Tibial nerve (tissue), 3 donors: ENCODE data around the gene MSI2.

Experiments
- CTCF ChIP-seq, 5 experiments: fragments of 200-600 bp in 3 of 5; fragments of 450-650 bp in 2 of 5; sonication (generic) in 3 of 5; IDR thresholded peaks; one replicate each; pipeline ENCODE4 v1.5.1; 2016 to 2019; ENCODE audit warnings: antibody characterized with exemption in 5 of 5, mild to moderate bottlenecking in 3 of 5, moderate library complexity in 2 of 5
- POLR2A ChIP-seq, 2 donors: fragments of 450-650 bp; IDR thresholded peaks; one replicate each; pipeline ENCODE4 v1.6.1; 2017; ENCODE audit warnings: antibody characterized with exemption in 2 of 2, mild to moderate bottlenecking in 2 of 2, moderate library complexity in 2 of 2

- no peak for TF ChIP-seq POLR2A (IDR thresholded peaks at IDR 0.05)
- no peak for TF ChIP-seq CTCF (IDR thresholded peaks at IDR 0.05)
These were observed 323.9 kb downstream of the MSI2 start for GRCh38 chr17:57580055-57580739.
